ENCODE data around the gene MYBPC1.
"Not testable (repeated sequence)": the region's sequence is repeated elsewhere in the genome, so short reads cannot be mapped to it uniquely, and the experiment has no call there.

MYBPC1 gene

DNA sequence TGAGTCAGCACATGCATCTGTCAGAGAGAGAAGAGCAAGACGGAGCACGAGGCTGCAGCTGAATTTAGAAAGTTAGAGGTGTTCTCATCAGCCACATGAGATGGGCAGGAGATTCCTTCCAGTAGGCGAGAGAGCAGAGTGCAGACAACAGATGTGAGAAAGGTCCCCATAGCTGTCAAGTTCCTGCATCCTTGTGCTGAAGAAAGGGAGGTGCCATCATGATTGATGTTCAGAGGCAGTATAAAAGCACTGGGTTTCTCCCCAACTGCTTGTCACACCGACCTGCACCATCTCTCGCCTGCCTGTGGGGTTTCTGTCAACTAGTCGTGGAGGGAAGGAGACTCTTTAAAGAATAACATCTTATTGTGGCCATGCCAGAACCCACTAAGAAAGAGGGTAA, at the start of gene MYBPC1:
Gene MYBPC1 (plus strand): TSS at position 272 of the 400 bp plus-strand sequence. CDS start 100 bp downstream, at position 372.
- no peak for DNase-seq (ENCODE audit: low read depth, low spot score)

DNA sequence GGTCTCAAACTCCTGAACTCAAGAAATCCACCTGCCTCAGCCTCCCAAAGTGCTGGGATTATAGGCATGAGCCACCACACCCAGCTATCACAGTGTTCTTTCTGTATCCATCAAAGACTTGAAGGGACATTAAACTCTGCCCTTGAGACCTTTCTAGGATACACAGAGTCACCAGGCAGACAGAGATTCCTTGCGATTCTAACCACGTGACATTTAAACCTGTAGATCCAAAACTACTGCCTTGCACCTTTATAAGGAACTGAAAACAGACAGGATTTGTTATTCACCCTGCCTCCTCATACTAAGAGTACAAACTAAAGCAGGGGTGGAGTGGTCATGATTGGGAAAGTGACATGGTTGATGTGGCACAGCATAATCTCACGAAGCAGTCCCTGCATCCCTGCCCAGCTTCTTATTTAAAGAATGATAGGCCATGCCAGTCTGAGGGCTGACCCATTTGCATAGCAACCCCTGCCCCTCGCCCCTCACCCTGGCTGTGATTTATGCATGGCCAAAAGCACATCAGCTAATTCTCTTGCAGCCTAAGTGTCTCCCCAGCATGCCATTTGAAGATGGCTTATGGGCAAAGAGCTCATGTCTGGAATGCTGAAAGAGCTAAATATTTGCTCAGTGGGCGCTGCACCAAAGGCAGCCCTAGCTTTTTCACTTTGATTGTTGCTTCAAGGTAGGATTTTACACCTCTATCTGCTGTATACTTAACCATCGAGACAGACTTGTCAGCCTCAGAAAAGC, 43.2 kb upstream of the MYBPC1 start:
- no peak for DNase-seq (ENCODE audit: low read depth, low spot score)

- no peak for DNase-seq (ENCODE audit: low read depth, low spot score)
Observed at GRCh38 chr12:101552277-101552676, 42.5 kb upstream of the MYBPC1 start.

GRCh38 chr12:101557094-101557493, 37.7 kb upstream of the MYBPC1 start:
- DNase-seq (ENCODE audit: low read depth, low spot score), result no peak

DNA sequence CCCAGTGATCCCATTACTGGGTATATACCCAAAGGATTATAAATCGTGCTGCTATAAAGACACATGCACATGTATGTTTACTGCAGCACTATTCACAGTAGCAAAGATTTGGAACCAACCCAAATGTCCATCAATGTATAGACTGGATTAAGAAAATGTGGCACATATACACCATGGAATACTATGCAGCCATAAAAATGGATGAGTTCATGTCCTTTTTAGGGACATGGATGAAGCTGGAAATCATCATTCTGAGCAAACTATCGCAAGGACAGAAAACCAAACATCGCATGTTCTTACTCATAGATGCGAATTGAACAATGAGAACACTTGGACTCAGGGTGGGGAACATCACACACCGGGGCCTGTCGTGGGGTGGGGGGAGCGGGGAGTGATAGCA, 36.0 kb upstream of the MYBPC1 start:
- DNase-seq (ENCODE audit: low read depth, low spot score), result not testable (repeated sequence)

- no peak for DNase-seq (ENCODE audit: low read depth, low spot score)
Observed at GRCh38 chr12:101563212-101563611, 31.6 kb upstream of the MYBPC1 start.

GRCh38 chr12:101564912-101565311, 29.9 kb upstream of the MYBPC1 start:
- no peak for DNase-seq (ENCODE audit: low read depth, low spot score)

DNA sequence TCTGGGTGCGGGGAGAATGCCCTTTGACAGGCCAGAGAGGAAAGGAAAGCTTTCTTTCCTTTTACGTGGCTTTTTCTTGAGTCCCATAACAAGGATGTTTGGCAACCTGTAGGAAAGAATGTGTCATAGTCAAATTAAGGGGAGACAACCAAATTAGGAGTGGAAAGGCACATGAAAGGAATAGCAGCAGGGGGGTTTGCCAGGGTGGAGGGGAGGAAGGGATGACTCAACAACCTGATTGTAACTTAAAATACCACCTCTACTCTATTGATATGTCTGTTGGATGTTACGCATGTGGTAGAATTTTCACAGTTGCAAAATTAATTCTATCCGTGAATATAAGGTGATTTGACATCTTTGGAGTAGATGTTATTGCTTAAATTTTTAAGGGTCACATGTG, 28.5 kb upstream of the MYBPC1 start:
- DNase-seq (ENCODE audit: low read depth, low spot score), result no peak

DNA sequence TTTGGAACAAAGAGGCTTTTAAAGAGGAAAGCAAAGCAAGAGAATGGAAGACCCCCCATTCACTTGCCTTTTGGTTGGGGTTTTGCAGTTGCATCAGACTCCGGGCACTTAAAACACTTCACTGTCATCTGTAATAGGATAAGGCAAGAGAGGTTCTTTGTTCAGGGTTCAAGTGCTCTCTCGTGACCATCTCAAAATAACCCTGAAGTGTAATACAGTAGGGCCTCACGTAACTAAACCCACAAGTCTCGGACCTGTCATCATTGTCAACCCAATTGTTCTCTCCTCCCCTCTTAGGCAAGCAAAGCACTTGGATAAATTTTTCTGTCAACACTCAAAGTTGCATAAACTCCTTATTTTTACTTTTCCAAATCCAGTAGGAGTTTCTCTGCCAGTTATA, 26.9 kb upstream of the MYBPC1 start:
- DNase-seq (ENCODE audit: low read depth, low spot score), result no peak

GRCh38 chr12:101570047-101570446, 24.7 kb upstream of the MYBPC1 start:
- no peak for DNase-seq (ENCODE audit: low read depth, low spot score)

GRCh38 chr12:101571105-101571504, 23.7 kb upstream of the MYBPC1 start:
- no peak for DNase-seq (ENCODE audit: low read depth, low spot score)

DNA sequence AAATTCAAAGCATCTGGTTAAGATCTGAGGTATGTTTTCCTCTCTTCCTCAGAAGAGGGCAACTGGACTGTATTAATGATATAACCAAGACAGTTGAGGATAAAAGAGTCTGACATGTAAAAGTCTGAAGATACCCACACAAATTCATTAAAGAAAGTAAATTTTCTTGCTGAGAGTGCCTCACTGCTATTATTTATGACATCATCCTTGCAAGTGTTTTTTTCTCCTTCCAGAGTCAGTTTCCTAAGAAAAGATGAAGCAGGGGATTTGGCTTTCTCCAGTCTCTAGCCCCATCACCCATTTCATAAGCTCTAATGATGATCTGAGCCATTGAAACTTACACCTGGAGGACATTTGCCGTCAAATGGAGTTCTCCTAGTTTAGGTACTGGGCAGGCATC, 21.0 kb upstream of the MYBPC1 start:
- DNase-seq (ENCODE audit: low read depth, low spot score), result no peak

- no peak for DNase-seq (ENCODE audit: low read depth, low spot score)
Observed at GRCh38 chr12:101578417-101578816, 16.4 kb upstream of the MYBPC1 start.

DNA sequence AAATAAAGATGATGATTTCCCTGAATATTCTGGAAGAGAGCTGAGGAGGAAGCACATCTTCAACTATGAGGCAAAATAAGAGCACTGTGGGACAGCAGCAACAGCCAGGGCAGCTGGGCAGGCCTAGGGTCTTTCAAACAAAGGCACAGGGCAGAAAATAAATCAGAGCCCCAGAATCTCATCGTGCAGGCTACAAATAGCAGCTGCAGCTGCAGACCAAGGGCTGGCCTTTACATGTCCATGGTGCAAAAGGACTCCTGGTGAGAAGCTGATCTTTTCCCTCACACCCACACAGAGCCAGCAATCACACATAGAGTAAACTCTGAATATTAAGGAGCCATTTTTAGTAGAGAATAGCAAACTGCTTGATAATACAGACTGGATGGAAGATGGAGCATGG, 13.6 kb upstream of the MYBPC1 start:
- DNase-seq (ENCODE audit: low read depth, low spot score), result no peak

GRCh38 chr12:101582937-101583336, 11.8 kb upstream of the MYBPC1 start:
- no peak for DNase-seq (ENCODE audit: low read depth, low spot score)

DNA sequence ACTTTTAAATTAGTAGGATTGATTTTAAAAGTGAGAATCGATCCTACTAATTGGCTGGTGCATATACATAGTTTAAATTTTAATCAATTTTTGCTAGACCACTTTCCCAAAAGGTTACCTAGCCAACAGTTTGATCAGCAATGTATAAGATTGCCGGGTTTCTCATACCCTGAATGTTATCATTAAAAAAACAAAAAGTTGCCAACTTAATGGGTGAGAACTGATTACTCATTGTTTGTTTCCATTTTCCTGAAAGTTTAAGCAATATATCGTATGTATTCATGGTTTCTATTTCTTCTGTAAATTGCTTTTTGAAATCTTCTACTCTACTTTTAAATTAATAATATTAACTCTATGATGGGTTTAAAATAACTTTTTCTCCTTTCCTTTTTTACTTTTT, 4.4 kb upstream of the MYBPC1 start:
- DNase-seq (ENCODE audit: low read depth, low spot score), result no peak

GRCh38 chr12:101591781-101592180, 3.0 kb upstream of the MYBPC1 start:
- no peak for DNase-seq (ENCODE audit: low read depth, low spot score)

DNA sequence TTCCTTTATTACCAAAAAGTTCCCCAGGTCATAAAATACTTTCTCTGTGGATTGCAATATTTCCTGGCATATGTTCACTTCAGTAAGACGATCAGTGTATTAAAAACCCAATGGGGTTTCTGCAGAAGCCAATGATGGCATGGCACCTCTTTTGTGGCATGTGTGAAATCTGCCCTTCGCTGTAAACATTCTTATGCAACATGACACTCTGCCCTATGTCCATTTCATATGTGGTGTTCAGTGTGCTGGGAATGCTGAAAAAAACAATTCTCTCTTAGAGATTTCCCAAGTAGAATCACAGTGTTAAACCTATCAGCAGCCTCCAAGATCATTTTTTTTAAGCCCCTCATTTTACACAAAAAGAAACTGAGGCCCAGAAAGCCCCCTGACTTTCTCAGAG, 2.3 kb upstream of the MYBPC1 start:
- no peak for DNase-seq (ENCODE audit: low read depth, low spot score)

DNA sequence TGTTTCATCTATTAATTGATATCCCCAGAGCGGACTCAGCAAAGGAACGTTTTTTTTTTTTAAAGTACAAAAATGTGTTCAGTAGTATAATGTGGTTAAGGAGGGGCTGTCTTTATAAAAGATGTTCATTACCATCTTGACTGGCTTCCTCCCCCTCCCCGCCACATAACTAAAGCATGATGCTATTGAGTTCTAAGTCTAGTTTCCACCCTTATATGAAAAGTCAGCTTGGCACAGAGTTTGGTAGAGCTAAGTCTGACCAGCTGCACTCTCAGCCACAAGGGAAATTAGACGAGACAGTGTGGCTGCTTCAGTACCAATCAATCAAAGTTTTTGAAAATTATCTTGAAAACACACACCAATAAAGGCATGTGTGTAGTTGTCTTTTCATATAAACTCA, 1.9 kb upstream of the MYBPC1 start:
- no peak for DNase-seq (ENCODE audit: low read depth, low spot score)

- DNase-seq (ENCODE audit: low read depth, low spot score), result no peak
Observed at GRCh38 chr12:101596172-101596571, 1.4 kb downstream of the MYBPC1 start.

GRCh38 chr12:101597164-101597563, 2.4 kb downstream of the MYBPC1 start:
- DNase-seq (ENCODE audit: low read depth, low spot score), result no peak

DNA sequence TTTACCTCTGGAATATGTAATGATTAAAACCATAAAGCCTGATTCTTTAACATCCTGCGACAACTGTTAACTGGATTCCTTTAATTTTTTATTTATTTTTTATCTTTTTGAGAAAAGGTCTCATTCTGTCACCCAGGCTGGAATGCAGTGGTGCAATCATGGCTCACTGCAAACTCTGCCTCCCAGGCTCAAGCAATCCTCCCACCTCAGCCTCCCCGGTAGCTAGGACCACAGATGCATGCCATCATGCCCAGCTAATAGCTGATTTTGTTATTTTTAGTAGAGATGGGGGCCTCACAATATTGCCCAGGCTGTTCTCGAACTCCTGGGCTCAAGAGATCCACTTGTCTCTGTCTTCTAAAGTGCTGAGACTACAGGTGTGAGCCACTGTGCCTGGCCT, 3.7 kb downstream of the MYBPC1 start:
- DNase-seq (ENCODE audit: low read depth, low spot score), result no peak

GRCh38 chr12:101599311-101599710, 4.5 kb downstream of the MYBPC1 start:
- no peak for DNase-seq (ENCODE audit: low read depth, low spot score)
